Mucosa of descending colon (tissue), 3 donors: ENCODE measurements around the gene EN2. TPM values are rescaled to one million over a fixed set of nuclear protein-coding genes. Genes with fewer than 3 reads are reported as not detected.

ENCODE experiments used
- ATAC-seq: fragments of 200-7000 bp; cut with Tn5 transposase; one replicate; pipeline ENCODE4 v1.9.1; 2020; ENCODE audit warnings: mild to moderate bottlenecking, moderate library complexity
- DNase-seq, 3 donors: peaks; one replicate each; pipeline ENCODE4 v3.0.0-alpha.2; 2020
- H3K36me3 ChIP-seq: fragments of 200-600 bp; one replicate; pipeline ENCODE4 v1.8.0; 2021; ENCODE audit warnings: low read depth, mild to moderate bottlenecking
- H3K4me1 ChIP-seq: fragments of 200-600 bp; one replicate; pipeline ENCODE4 v1.8.0; 2021; ENCODE audit warnings: low read depth, mild to moderate bottlenecking
- H3K4me3 ChIP-seq: fragments of 200-600 bp; one replicate; pipeline ENCODE4 v1.8.0; 2021; ENCODE audit warnings: mild to moderate bottlenecking
- H3K9me3 ChIP-seq: fragments of 200-600 bp; one replicate; pipeline ENCODE4 v1.8.0; 2021; ENCODE audit warnings: mild to moderate bottlenecking
- intact Hi-C, 2 donors: fragments of 100-400 bp; cut with DNase I in 1 of 2; cut with micrococcal nuclease in 1 of 2; formaldehyde crosslinking; loops; one replicate each; pipeline versions ENCODE4 v1.11.0 to v1.11.1; 2022; cut with DNase I, micrococcal nuclease
- total RNA-seq, 3 donors: library from RNA; stranded (reverse); fragmentation: NEBNext Ultra II Directional in 2 of 3; extraction: Animal tissue kit (Norgen Biotek cat#: 25700) in 2 of 3; gene quantifications; one replicate each; pipeline versions ENCODE4 v1.2.1 to v1.2.4, GENCODE V29; 2021 to 2023
- TF ChIP-seq, protein P1 (sequence below): fragments of 200-600 bp; IDR thresholded peaks from one replicate; pipeline ENCODE4 v1.8.0; 2022; ENCODE audit warnings: antibody characterized with exemption, mild to moderate bottlenecking
- donor health status: DM: no; HTN: no; CAD: no; lungs with moderate emphysema.
- donor health status: DM: no; HTN: no; CAD: no.
- donor health status: DM: no; HTN: yes; CAD: no.

The EN2 gene
- total RNA-seq, 3 donors from 2014 or later, result not detected

DNA sequence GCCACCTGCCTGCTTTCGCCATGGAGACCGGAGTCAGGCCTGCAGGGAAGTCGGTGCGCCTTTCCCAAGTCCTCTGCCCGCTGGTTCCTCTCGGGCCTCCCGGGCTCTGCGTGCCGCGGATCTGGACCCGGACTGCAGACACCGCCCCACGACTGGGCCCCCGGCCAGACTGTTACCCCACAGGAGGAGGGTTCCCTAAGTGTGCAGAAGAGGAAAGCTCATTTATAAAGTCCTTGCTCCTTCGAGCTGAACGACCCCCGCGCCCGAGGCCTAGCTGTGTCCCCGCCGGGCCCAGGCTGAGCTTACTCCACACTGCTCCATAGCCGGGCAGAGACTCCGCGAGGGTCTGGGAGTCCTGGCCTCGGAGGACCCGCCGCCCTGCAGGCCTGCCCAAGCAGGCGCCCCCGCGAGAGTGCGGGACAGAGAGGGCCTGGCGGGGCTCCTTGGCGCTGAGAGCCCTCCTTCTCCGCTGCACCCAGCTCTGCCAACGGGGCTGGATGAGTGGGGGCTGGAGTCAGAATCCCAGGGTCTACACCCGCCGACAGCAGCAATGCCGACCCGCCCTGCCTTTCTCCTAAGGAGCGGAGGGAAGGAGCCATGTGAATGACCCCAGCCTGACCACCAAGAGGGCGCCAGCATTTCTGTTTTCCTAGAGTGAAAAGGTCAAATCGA, 8.3 kb downstream of the EN2 start:
- TF ChIP-seq, protein P1, sequence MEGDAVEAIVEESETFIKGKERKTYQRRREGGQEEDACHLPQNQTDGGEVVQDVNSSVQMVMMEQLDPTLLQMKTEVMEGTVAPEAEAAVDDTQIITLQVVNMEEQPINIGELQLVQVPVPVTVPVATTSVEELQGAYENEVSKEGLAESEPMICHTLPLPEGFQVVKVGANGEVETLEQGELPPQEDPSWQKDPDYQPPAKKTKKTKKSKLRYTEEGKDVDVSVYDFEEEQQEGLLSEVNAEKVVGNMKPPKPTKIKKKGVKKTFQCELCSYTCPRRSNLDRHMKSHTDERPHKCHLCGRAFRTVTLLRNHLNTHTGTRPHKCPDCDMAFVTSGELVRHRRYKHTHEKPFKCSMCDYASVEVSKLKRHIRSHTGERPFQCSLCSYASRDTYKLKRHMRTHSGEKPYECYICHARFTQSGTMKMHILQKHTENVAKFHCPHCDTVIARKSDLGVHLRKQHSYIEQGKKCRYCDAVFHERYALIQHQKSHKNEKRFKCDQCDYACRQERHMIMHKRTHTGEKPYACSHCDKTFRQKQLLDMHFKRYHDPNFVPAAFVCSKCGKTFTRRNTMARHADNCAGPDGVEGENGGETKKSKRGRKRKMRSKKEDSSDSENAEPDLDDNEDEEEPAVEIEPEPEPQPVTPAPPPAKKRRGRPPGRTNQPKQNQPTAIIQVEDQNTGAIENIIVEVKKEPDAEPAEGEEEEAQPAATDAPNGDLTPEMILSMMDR, result no peak
- Histone ChIP-seq H3K4me3 (no peak overlapping the region), H3K4me1 (peaks cover 19% of the 10 kb centered on the region), H3K36me3 (no peaks in the 10 kb centered on the region), H3K9me3 (no peaks in the 10 kb centered on the region)
- intact Hi-C loops, result no loop called here
- ATAC-seq (no peak), DNase-seq (no peak)

DNA sequence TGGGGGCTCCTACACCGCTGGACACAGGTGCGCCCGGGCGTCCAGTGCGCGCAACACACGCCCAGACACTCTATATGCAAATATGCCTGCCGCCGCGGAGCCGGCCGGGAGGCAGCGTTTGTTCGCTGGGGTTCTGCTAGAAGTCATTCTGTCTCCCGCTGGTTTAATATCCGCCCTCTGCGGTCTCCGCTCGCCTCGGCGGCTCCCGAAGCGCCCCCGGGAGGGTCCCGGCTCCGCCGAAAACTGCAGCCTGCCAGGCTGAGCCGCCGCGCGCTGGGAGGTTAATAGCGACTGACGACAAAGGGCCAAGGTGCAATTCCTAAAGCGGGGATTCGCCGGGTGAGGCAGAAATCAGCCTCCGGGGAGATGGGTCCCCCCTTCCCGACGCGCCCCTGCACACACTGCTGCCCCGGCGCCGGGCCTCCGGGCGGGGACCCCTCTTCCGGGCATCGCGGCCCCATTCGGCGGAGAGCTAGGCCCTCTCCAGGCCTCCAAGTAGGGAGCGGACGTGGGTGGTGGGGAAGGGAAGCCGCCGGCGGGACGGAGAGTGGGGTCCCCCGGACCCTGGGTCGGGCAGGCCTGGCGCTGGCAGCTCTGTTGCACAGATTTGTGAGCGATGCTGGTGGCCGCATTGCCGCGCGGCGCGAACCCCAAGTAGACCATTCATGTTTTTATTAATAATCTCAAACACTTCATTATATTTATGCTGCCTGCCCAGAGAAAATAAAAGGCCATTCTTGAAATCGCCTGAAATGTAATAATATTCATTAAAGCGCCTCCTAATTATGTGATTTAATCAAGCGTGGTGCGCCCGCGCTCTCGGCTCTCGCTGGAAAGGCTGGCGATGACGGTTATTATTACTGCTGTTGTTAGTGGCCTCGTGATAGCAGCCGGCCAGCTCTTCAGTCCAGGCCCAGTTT, 9.1 kb downstream of the EN2 start:
- intact Hi-C loops, result no loop called here
- DNase-seq (peak in 1 of 3 donors; percentile 21), ATAC-seq (peak; percentile 30)
- Histone ChIP-seq H3K9me3 (no peaks in the 10 kb centered on the region), H3K4me1 (peaks cover 19% of the 10 kb centered on the region), H3K36me3 (no peaks in the 10 kb centered on the region), H3K4me3 (no peak overlapping the region)
- TF ChIP-seq, protein P1, result no peak

GRCh38 chr7:155467846-155468784, 10.2 kb downstream of the EN2 start:
- intact Hi-C loops, result no loop called here
- ATAC-seq, result no peak
- H3K4me3 ChIP-seq, result no peak overlapping the region

GRCh38 chr7:155468785-155469148, 10.8 kb downstream of the EN2 start:
- ATAC-seq (no peak), DNase-seq (no peak)
- Histone ChIP-seq H3K9me3 (no peaks in the 10 kb centered on the region), H3K4me3 (no peak overlapping the region), H3K4me1 (peaks cover 19% of the 10 kb centered on the region), H3K36me3 (no peaks in the 10 kb centered on the region)
- intact Hi-C loops, result no loop called here
- TF ChIP-seq, protein P1, result no peak

More at GRCh38 chr7:155467846-155468784, 10.2 kb downstream of the EN2 start:
- no peaks in the 10 kb centered on the region for H3K36me3 ChIP-seq
- H3K4me1 ChIP-seq, result peaks cover 19% of the 10 kb centered on the region
- TF ChIP-seq, protein P1, result no peak
- no peak for DNase-seq
- H3K9me3 ChIP-seq, result no peaks in the 10 kb centered on the region
